HG03558 (cell line): Measurements from ENCODE around the gene CD200R1L.
"Not testable (repeated sequence)": the region's sequence is repeated elsewhere in the genome, so short reads cannot be mapped to it uniquely, and the experiment has no call there.

Experiments
- ATAC-seq: cut with Tn5 transposase; IDR thresholded peaks from one replicate; pipeline ENCODE4 v1.9.1; 2021; ENCODE audit warnings: moderate number of reproducible peaks; ENCODE audit not compliant: unreplicated experiment; ENCODE audit errors: extremely low read depth

CD200R1L gene

GRCh38 chr3:112846764-112847163 lies at the start of gene CD200R1L:
CD200R1L (minus strand) TSS chr3:112846864; CDS start chr3:112829367, 17,497 bp downstream.
- no peak for ATAC-seq

GRCh38 chr3:112894258-112894657 lies 47.6 kb upstream of the CD200R1L start:
- no peak for ATAC-seq

GRCh38 chr3:112889357-112889756 lies 42.7 kb upstream of the CD200R1L start:
- ATAC-seq: no peak

GRCh38 chr3:112888381-112889085 lies 41.9 kb upstream of the CD200R1L start:
- ATAC-seq: no peak

- no peak for ATAC-seq
These were observed 38.1 kb upstream of the CD200R1L start for GRCh38 chr3:112884678-112885290.

- ATAC-seq: no peak
These were observed 35.2 kb upstream of the CD200R1L start for GRCh38 chr3:112881891-112882290.

GRCh38 chr3:112875561-112875960 lies 28.9 kb upstream of the CD200R1L start:
- no peak for ATAC-seq

GRCh38 chr3:112874725-112875124 lies 28.1 kb upstream of the CD200R1L start:
- no peak for ATAC-seq

- ATAC-seq: no peak
These were observed 27.0 kb upstream of the CD200R1L start for GRCh38 chr3:112873632-112874031.

- ATAC-seq: no peak
These were observed 25.1 kb upstream of the CD200R1L start for GRCh38 chr3:112871735-112872134.

- ATAC-seq: no peak
These were observed 19.1 kb upstream of the CD200R1L start for GRCh38 chr3:112865757-112866156.

GRCh38 chr3:112860898-112861297 lies 14.2 kb upstream of the CD200R1L start:
- no peak for ATAC-seq

- ATAC-seq: no peak
These were observed 11.9 kb upstream of the CD200R1L start for GRCh38 chr3:112858410-112859069.

- no peak for ATAC-seq
These were observed 10.9 kb upstream of the CD200R1L start for GRCh38 chr3:112857526-112857925.

- ATAC-seq: no peak
These were observed 9.9 kb upstream of the CD200R1L start for GRCh38 chr3:112856537-112856936.

GRCh38 chr3:112855883-112856282 lies 9.2 kb upstream of the CD200R1L start:
- ATAC-seq: no peak

- ATAC-seq: not testable (repeated sequence)
These were observed 8.4 kb upstream of the CD200R1L start for GRCh38 chr3:112855074-112855473.

GRCh38 chr3:112848196-112848595 lies 1.5 kb upstream of the CD200R1L start:
- ATAC-seq: no peak

GRCh38 chr3:112847692-112848091 lies 1.0 kb upstream of the CD200R1L start:
- ATAC-seq: no peak

- ATAC-seq: no peak
These were observed 892 bp downstream of the CD200R1L start for GRCh38 chr3:112845772-112846171.

- no peak for ATAC-seq
These were observed 17.6 kb downstream of the CD200R1L start for GRCh38 chr3:112829046-112829445.
